GM19463 (cell line): Measurements from ENCODE around the gene ZNF318.
A peak's percentile ranks its signal among the peaks of the same experiment; 100 is the strongest.
"Not testable (repeated sequence)": the region's sequence is repeated elsewhere in the genome, so short reads cannot be mapped to it uniquely, and the experiment has no call there.

Source experiments
- ATAC-seq: cut with Tn5 transposase; IDR thresholded peaks from one replicate; pipeline ENCODE4 v1.9.1; 2021; ENCODE audit warnings: mild to moderate bottlenecking, moderate library complexity; ENCODE audit not compliant: unreplicated experiment

ZNF318 gene

GRCh38 chr6:43369174-43370002, at the start of gene ZNF318:
Gene ZNF318 (minus strand): TSS chr6:43369647. CDS start chr6:43369365, 282 bp downstream.
- peak; percentile 84 for ATAC-seq

DNA sequence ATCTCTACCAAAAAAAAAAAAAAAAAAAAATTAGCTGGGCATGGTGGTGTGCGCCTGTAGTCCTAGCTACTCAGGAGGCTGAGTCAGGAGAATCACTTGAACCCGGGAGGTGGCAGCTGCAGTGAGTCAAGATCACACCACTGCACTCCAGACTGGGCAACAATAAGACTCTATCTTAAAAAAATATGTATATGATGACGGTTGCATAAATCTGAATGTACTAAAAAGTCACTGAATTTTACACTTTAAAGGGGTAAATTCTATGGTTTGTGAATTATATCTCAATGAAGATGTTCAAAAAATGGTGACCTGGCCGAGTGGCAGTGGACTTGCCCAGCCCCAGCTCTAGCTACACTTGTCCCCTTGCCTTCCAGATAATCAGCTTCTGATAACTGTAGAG, 47.5 kb upstream of the ZNF318 start:
- no peak for ATAC-seq

GRCh38 chr6:43415275-43415674, 45.8 kb upstream of the ZNF318 start:
- ATAC-seq, result not testable (repeated sequence)

GRCh38 chr6:43413002-43413401, 43.6 kb upstream of the ZNF318 start:
- no peak for ATAC-seq

GRCh38 chr6:43412541-43412940, 43.1 kb upstream of the ZNF318 start:
- no peak for ATAC-seq

- ATAC-seq, result not testable (repeated sequence)
Observed at GRCh38 chr6:43410776-43411175, 41.3 kb upstream of the ZNF318 start.

DNA sequence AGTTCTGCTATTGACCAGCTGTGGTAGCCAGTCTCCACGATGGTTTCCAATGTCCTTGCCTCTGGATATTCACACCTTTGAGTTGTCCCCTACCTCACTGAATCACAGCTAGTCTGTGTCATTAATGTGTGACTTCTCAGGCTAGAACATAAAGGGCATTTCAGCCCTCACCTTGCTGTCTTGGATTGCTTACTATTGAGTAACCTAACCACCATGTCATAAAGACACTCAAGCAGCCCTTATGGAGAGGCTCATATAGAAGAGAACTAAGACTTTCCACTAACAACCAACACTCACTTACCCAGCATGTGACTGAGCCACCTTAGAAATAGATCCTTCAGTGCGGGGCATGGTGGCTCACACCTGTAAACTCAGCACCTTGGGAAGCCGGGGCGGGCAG, 38.8 kb upstream of the ZNF318 start:
- ATAC-seq, result no peak

GRCh38 chr6:43407296-43407695, 37.8 kb upstream of the ZNF318 start:
- ATAC-seq, result no peak

GRCh38 chr6:43405354-43405753, 35.9 kb upstream of the ZNF318 start:
- no peak for ATAC-seq

DNA sequence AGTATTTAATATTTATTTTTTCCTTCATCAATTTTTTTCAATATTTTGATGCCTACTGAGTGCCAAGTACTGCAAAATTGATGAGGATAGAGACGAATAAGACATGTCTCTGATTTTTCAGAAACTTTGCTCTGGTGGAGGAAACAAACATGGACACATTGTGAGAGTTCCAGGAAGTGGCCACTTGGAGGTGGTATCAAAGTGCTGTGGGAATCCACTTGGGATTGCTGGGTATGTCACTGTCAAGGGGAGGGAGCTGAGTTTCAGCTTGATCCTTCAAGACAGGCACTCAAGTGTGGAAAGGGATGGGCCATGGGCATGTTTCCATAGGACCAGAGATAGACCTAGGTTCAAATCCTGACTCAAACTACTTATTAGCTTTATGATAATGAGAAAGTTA, 33.4 kb upstream of the ZNF318 start:
- no peak for ATAC-seq

GRCh38 chr6:43401730-43402129, 32.3 kb upstream of the ZNF318 start:
- no peak for ATAC-seq

GRCh38 chr6:43399932-43400487, 30.6 kb upstream of the ZNF318 start:
- ATAC-seq, result no peak

DNA sequence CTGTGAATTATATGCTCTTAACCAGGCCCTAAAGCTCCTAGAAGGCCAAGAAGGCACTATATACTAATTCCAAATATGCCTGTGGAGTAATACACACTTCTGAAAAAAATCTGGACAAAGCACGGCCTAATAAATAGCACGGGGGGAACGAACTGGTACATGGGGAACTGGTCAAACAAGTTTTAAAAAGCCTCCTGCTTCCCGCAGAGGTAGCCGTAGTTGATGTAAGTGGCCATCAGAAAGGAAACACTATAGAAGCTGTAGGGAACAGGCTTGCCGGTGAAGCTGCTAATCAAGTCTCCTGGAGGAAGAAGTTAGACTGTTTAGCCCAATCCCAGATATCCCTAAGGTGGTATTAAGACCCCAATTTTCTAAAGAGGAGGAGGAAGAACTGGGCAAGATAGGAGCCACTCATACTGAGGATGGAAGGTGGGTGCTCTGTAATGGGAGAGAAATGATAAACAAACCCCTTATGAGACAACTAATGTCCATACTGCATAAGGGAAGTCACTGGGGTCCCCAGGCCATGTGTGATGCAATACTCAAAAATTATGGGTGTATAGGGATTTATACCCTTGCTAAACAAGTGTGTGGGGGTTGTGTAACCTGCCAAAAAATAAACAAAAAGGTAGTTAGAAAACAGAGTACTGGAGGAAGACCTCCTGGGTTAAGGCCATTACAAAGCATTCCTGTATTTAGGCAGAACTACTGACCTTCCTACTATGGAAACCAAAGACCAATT, 27.1 kb upstream of the ZNF318 start:
- no peak for ATAC-seq

DNA sequence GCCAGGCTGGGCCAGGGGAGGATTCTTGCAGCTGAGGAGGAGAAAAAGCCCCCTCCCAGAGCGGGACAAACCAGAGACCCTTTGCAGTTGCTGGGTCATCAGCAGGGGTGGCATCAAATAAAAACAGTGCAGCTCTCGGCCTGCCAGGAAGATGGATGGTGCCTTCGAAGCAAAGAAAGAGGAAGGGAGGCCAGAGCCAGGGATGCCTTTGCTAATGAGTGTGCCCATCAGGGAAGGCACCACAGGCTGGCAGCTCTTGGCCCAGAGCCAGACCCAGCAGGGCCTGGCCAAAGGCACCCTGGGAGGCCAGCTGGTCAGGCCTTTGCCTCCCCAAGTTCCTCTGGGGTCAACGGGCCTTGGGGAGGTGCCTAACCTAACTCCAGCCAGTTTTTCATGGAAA, 26.3 kb upstream of the ZNF318 start:
- no peak for ATAC-seq

DNA sequence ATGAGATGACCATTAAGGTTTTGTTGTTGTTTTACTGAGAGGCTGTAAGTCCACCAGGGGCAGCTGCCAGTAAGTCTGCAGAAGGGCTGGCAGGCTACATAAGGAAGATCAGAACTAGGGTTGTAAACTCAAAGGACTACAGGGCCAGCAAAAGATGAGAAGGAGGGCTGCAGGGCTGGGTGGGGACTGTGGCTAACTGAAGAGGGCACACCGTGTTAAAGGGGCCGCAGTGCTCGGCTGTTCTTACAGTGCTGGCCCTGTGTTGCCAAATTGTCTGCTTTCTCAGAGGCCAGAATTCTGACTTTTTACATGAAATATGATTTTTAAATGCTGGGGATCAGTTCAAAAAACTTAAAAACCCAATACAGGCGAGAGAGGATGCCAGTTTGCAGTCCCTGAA, 25.5 kb upstream of the ZNF318 start:
- no peak for ATAC-seq

DNA sequence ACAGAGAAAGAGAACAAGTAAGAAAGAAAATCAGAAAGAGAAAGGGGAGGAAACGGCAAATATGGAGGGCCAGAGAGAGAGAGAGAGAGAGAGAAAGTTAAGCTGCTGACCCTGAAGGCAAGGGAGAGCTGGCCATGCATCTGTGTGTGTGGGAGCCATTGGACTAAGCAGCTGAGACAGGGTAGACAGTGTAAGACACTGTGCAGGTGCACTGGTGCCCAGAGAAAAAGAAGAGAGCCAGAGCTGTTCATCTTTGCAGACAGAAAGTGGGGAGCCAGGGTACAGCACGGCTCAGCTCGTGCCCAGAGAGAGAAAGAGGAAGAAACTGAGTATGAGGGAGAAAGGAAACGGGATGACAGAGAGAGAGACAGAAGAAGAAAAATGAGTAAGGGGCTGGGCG, 24.2 kb upstream of the ZNF318 start:
- ATAC-seq, result no peak

GRCh38 chr6:43393133-43393532, 23.7 kb upstream of the ZNF318 start:
- ATAC-seq, result not testable (repeated sequence)

- ATAC-seq, result no peak
Observed at GRCh38 chr6:43391440-43392031, 22.1 kb upstream of the ZNF318 start.

DNA sequence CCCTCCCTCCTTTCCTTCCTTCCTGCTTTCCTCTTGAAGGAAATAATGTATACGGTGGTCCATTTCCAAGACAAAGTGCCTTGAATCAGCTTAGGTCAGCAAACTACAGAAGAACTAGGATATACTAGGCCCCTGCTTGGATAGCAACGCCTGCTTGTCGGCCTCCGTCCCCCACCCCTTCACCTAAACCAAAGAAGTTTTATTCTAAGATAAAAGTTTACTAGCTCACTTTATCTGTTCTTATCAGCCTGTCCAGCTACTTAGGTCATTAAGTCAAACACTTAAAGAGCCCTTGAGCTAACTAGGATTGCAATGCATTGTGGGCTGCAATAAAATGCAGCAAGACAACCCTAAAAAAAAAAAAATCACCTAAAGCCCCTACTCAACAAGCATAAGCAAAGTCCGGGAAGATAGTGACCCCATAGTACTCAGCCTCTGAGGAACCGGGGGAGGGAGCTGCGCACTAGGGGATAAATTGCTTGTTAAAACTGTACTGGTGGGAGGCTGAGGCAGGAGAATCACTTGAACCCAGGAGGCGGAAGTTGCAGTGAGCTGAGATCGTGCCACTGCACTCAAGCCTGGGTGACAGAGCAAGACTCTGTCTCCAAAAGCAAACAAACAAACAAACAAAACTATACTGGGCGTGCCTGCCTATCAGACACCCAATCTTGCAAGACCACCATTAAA, 21.4 kb upstream of the ZNF318 start:
- not testable (repeated sequence) for ATAC-seq

GRCh38 chr6:43389730-43390295, 20.4 kb upstream of the ZNF318 start:
- no peak for ATAC-seq

- no peak for ATAC-seq
Observed at GRCh38 chr6:43386492-43386891, 17.0 kb upstream of the ZNF318 start.
